GM12875 (cell line): ENCODE measurements around the gene SP6.
A peak's percentile ranks its signal among the peaks of the same experiment; 100 is the strongest.

Experiments
- H3K4me3 ChIP-seq: one replicate; pipeline ENCODE4 v1.5.1; 2011; ENCODE audit warnings: low read depth, low read length, control low read depth
- CTCF ChIP-seq: IDR thresholded peaks from 2 replicates; pipeline ENCODE4 v1.5.1; 2011; ENCODE audit warnings: low read depth, mild to moderate bottlenecking, control low read depth, inconsistent platforms, low read length, moderate library complexity, borderline replicate concordance; ENCODE audit not compliant: insufficient read depth

Gene SP6

GRCh38 chr17:47871048-47871447, 20.1 kb upstream of the SP6 start:
- no peak overlapping the region for H3K4me3 ChIP-seq
- no peak for TF ChIP-seq CTCF

DNA sequence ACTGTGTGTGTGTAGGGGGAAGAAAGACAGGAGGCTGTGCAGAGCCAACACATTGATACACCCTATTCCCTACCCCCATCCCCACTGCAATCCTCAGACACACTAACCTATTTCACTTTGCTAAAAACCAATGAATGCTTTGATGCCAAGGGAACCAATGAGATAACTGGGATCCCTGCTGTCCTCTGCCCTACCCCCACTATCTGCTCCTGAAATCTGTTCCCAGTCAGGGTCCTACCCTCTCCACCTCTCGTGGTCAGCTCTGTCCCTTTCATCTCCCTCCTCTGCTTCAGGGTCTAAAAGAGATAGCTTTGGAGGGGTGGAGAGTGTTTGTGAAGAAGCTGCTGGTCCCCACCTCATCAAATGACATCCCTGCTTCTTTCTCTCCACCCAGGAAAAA, 19.1 kb upstream of the SP6 start:
- H3K4me3 ChIP-seq = no peak overlapping the region
- TF ChIP-seq CTCF = no peak

GRCh38 chr17:47869114-47869513, 18.2 kb upstream of the SP6 start:
- no peak for TF ChIP-seq CTCF
- no peak overlapping the region for H3K4me3 ChIP-seq

- no peak overlapping the region for H3K4me3 ChIP-seq
- 0 out of 2 replicates have a peak, but pooled peaks have one; percentile 1 for TF ChIP-seq CTCF
Observed at GRCh38 chr17:47867813-47868533, 17.0 kb upstream of the SP6 start.

DNA sequence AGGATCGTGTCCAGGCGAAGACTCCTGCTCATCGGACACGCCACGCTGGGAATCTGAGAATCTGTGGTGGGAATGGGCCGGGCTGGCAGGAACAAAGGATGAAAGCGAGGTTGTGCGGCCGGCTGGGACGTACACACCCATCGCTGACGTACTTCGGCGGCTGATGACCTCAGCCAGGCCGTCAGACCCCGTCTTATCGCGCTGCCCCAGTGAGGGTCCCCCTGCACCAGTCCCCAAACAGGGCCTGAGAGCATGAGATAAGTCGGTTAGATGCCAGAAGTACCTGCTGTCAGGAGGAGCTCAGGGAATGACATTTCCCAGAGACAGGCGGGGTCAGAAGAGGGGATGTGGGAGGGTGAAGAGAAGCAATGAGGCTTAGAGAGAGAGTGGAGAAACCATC, 16.0 kb upstream of the SP6 start:
- no peak for TF ChIP-seq CTCF
- H3K4me3 ChIP-seq = no peak overlapping the region

GRCh38 chr17:47864791-47865216, 13.8 kb upstream of the SP6 start:
- no peak overlapping the region for H3K4me3 ChIP-seq
- no peak for TF ChIP-seq CTCF

GRCh38 chr17:47862621-47863440, 11.9 kb upstream of the SP6 start:
- no peak overlapping the region for H3K4me3 ChIP-seq
- TF ChIP-seq CTCF = no peak
